Right lobe of liver (tissue), 4 donors: ENCODE measurements around the gene RDX.

Experiments used
- POLR2A ChIP-seq: fragments of 450-650 bp; IDR thresholded peaks from one replicate; pipeline ENCODE4 v1.6.1; 2017; ENCODE audit warnings: antibody characterized with exemption, mild to moderate bottlenecking
- TF ChIP-seq, protein P1 (sequence below), 4 donors: fragments of 200-600 bp in 3 of 4; fragments of 450-650 bp in 1 of 4; IDR thresholded peaks; one replicate each; pipeline versions ENCODE4 v1.5.1 to v1.8.0; 2016 to 2022; ENCODE audit warnings: antibody characterized with exemption in 4 of 4, mild to moderate bottlenecking in 2 of 4
- donor health status: DM: no; HTN: no; CAD: no.
- donor health status: DM: no; HTN: no; CAD: no.
- donor health status: DM: no; HTN: yes; CAD: no.

DNA sequence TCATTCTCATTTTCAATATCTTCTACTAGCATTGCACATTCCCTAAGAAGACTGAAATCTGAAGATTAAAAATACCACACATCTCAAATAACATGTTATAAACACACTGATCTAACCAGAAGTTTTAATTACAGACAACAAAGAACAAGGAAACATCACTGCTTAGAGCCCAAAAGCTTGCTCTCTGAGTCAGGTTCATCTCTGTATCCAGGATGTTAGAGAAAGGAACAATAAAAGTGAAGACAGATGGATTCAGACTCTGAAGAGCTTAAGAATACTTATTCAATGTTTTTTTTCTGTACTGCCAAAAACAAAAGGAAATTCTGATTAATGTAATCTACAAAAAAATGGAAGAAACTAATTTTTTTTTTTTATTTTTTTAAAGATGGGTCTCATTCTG lies 16.5 kb downstream of the RDX start:
- TF ChIP-seq, protein P1, sequence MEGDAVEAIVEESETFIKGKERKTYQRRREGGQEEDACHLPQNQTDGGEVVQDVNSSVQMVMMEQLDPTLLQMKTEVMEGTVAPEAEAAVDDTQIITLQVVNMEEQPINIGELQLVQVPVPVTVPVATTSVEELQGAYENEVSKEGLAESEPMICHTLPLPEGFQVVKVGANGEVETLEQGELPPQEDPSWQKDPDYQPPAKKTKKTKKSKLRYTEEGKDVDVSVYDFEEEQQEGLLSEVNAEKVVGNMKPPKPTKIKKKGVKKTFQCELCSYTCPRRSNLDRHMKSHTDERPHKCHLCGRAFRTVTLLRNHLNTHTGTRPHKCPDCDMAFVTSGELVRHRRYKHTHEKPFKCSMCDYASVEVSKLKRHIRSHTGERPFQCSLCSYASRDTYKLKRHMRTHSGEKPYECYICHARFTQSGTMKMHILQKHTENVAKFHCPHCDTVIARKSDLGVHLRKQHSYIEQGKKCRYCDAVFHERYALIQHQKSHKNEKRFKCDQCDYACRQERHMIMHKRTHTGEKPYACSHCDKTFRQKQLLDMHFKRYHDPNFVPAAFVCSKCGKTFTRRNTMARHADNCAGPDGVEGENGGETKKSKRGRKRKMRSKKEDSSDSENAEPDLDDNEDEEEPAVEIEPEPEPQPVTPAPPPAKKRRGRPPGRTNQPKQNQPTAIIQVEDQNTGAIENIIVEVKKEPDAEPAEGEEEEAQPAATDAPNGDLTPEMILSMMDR (IDR thresholded peaks at IDR 0.05) = no peak
- TF ChIP-seq POLR2A = no peak
